Right renal cortex interstitium (tissue), 3 donors: Measurements from ENCODE around the gene P2RX2. TPM values are rescaled to one million over a fixed set of nuclear protein-coding genes. Genes with fewer than 3 reads are reported as not detected.

Experiments used
- DNase-seq, 3 donors: peaks; one replicate each; pipeline ENCODE4 v3.0.0-alpha.2; 2013; ENCODE audit warnings: low read depth in 3 of 3, low spot score in 2 of 3
- polyA plus RNA-seq, 3 donors: library from polyadenylated mRNA; unstranded; fragments of 120-200 nt; gene quantifications; one replicate each; pipeline ENCODE4 v1.2.1, GENCODE V29; 2013; ENCODE audit not compliant: insufficient read length in 3 of 3

The P2RX2 gene
- polyA plus RNA-seq, 3 donors = 0.86 to 1.3 (median 1.1) TPM

GRCh38 chr12:132600048-132601032 lies 18.2 kb upstream of the P2RX2 start:
- no peak for DNase-seq

- no peak for DNase-seq
Measured at GRCh38 chr12:132601171-132601883, 17.2 kb upstream of the P2RX2 start.

GRCh38 chr12:132602572-132603239 lies 15.9 kb upstream of the P2RX2 start:
- no peak for DNase-seq

GRCh38 chr12:132603240-132604150 lies 15.1 kb upstream of the P2RX2 start:
- no peak for DNase-seq

- DNase-seq = no peak
Measured at GRCh38 chr12:132604151-132604618, 14.4 kb upstream of the P2RX2 start.

- no peak for DNase-seq
Measured at GRCh38 chr12:132604668-132605441, 13.7 kb upstream of the P2RX2 start.

- no peak for DNase-seq
Measured at GRCh38 chr12:132605892-132606291, 12.7 kb upstream of the P2RX2 start.

GRCh38 chr12:132606466-132606865 lies 12.1 kb upstream of the P2RX2 start:
- DNase-seq = no peak

GRCh38 chr12:132606927-132607326 lies 11.6 kb upstream of the P2RX2 start:
- DNase-seq = no peak

GRCh38 chr12:132608231-132609171 lies 10.1 kb upstream of the P2RX2 start:
- DNase-seq = no peak

- no peak for DNase-seq
Measured at GRCh38 chr12:132610051-132610759, 8.4 kb upstream of the P2RX2 start, which contains the start of gene LRCOL1. TSS of gene LRCOL1 (minus strand) at chr12:132610582. CDS start at chr12:132606251, 4,331 bp downstream.

- DNase-seq = no peak
Measured at GRCh38 chr12:132610866-132611602, 7.5 kb upstream of the P2RX2 start.

- DNase-seq = no peak
Measured at GRCh38 chr12:132611620-132612019, 7.0 kb upstream of the P2RX2 start.

GRCh38 chr12:132614029-132614428 lies 4.5 kb upstream of the P2RX2 start:
- DNase-seq = no peak

GRCh38 chr12:132614861-132615578 lies 3.6 kb upstream of the P2RX2 start:
- DNase-seq = no peak

GRCh38 chr12:132615579-132616038 lies 3.0 kb upstream of the P2RX2 start:
- no peak for DNase-seq
